ENCODE data around the gene GNA14. TPM values are rescaled to one million over a fixed set of nuclear protein-coding genes. Genes with fewer than 3 reads are reported as not detected.
A peak's percentile ranks its signal among the peaks of the same experiment; 100 is the strongest.
"Not testable (repeated sequence)": the region's sequence is repeated elsewhere in the genome, so short reads cannot be mapped to it uniquely, and the experiment has no call there.

The GNA14 gene
- total RNA-seq: 0.13 to 0.22 TPM in 2 of 3 replicates, not detected in the other
- long read RNA-seq: 0 reads

- TF ChIP-seq CTCF (IDR thresholded peaks at IDR 0.05): no peak
- H3K27me3 Mint-ChIP-seq (ENCODE audit: low read depth): no peaks in the 10 kb centered on the region
- no peaks in the 10 kb centered on the region for H3K36me3 Mint-ChIP-seq (ENCODE audit: low read depth)
- no peak within 1 kb of the TSS for H3K27ac Mint-ChIP-seq (ENCODE audit: unreplicated experiment)
- H3K9me3 Mint-ChIP-seq (ENCODE audit: low read depth): no peaks in the 10 kb centered on the region
- DNase-seq (ENCODE audit: low spot score): no peak
- peak within 1 kb of the TSS; percentile 40 for H3K4me3 Mint-ChIP-seq (ENCODE audit: unreplicated experiment)
- no peaks in the 10 kb centered on the region for H3K4me1 Mint-ChIP-seq (ENCODE audit: low read depth)
Measured at GRCh38 chr9:77648234-77649108, at the start of gene GNA14. Gene GNA14 (minus strand): TSS chr9:77648322. CDS start chr9:77647793, 529 bp downstream.

- Mint-ChIP-seq H3K27me3 (ENCODE audit: low read depth) (no peaks in the 10 kb centered on the region), H3K4me1 (ENCODE audit: low read depth) (no peaks in the 10 kb centered on the region), H3K9me3 (ENCODE audit: low read depth) (peaks cover 31% of the 10 kb centered on the region), H3K27ac (ENCODE audit: unreplicated experiment) (no peak overlapping the region), H3K36me3 (ENCODE audit: low read depth) (peaks cover 12% of the 10 kb centered on the region), H3K4me3 (ENCODE audit: unreplicated experiment) (no peak overlapping the region)
- no peak for DNase-seq (ENCODE audit: low spot score)
- no peak for TF ChIP-seq CTCF (IDR thresholded peaks at IDR 0.05)
Measured at GRCh38 chr9:77697238-77697984, 49.3 kb upstream of the GNA14 start.

- not testable (repeated sequence) for H3K27me3 Mint-ChIP-seq (ENCODE audit: low read depth); H3K4me3 Mint-ChIP-seq (ENCODE audit: unreplicated experiment); H3K36me3 Mint-ChIP-seq (ENCODE audit: low read depth); H3K27ac Mint-ChIP-seq (ENCODE audit: unreplicated experiment); H3K4me1 Mint-ChIP-seq (ENCODE audit: low read depth); DNase-seq (ENCODE audit: low spot score)
- H3K9me3 Mint-ChIP-seq (ENCODE audit: low read depth): peaks cover 27% of the 10 kb centered on the region
Measured at GRCh38 chr9:77690723-77691122, 42.6 kb upstream of the GNA14 start.

- peaks cover 26% of the 10 kb centered on the region for H3K9me3 Mint-ChIP-seq (ENCODE audit: low read depth)
- not testable (repeated sequence) for H3K4me3 Mint-ChIP-seq (ENCODE audit: unreplicated experiment); H3K36me3 Mint-ChIP-seq (ENCODE audit: low read depth); H3K27ac Mint-ChIP-seq (ENCODE audit: unreplicated experiment); DNase-seq (ENCODE audit: low spot score); H3K27me3 Mint-ChIP-seq (ENCODE audit: low read depth); H3K4me1 Mint-ChIP-seq (ENCODE audit: low read depth)
Measured at GRCh38 chr9:77690119-77690518, 42.0 kb upstream of the GNA14 start.

- H3K27ac Mint-ChIP-seq (ENCODE audit: unreplicated experiment); H3K27me3 Mint-ChIP-seq (ENCODE audit: low read depth); DNase-seq (ENCODE audit: low spot score); H3K4me1 Mint-ChIP-seq (ENCODE audit: low read depth); H3K4me3 Mint-ChIP-seq (ENCODE audit: unreplicated experiment); H3K36me3 Mint-ChIP-seq (ENCODE audit: low read depth): not testable (repeated sequence)
- peaks cover 12% of the 10 kb centered on the region for H3K9me3 Mint-ChIP-seq (ENCODE audit: low read depth)
Measured at GRCh38 chr9:77687737-77688136, 39.6 kb upstream of the GNA14 start.

- H3K36me3 Mint-ChIP-seq (ENCODE audit: low read depth): no peaks in the 10 kb centered on the region
- DNase-seq (ENCODE audit: low spot score): no peak
- no peaks in the 10 kb centered on the region for H3K4me1 Mint-ChIP-seq (ENCODE audit: low read depth)
- H3K27me3 Mint-ChIP-seq (ENCODE audit: low read depth): no peaks in the 10 kb centered on the region
- no peak overlapping the region for H3K27ac Mint-ChIP-seq (ENCODE audit: unreplicated experiment)
- TF ChIP-seq CTCF (IDR thresholded peaks at IDR 0.05): no peak
- H3K9me3 Mint-ChIP-seq (ENCODE audit: low read depth): no peaks in the 10 kb centered on the region
- no peak overlapping the region for H3K4me3 Mint-ChIP-seq (ENCODE audit: unreplicated experiment)
Measured at GRCh38 chr9:77680581-77680980, 32.5 kb upstream of the GNA14 start.

All from chondrocyte (in vitro differentiated cells).